ENCODE data around the gene CACNG1. TPM values are rescaled to one million over a fixed set of nuclear protein-coding genes. Genes with fewer than 3 reads are reported as not detected.

CACNG1 gene
- polyA plus RNA-seq, 1 of the 3 experiments (the other 2 are of a cell fraction), result not detected

- Histone ChIP-seq H3K9ac (no peak overlapping the region), H3K9me2 (no peaks in the 10 kb centered on the region), H3K36me3 (replicated peaks in 1 of 2; ENCODE audit: control insufficient read depth in 1 of 2, insufficient read depth in 2 of 2, low read length in 1 of 2) (no peaks in the 10 kb centered on the region), H3F3A (replicated peaks; ENCODE audit: insufficient read depth) (no peaks in the 10 kb centered on the region), H3K79me2 (ENCODE audit: insufficient read depth) (no peaks in the 10 kb centered on the region), H3K4me2 (no peak overlapping the region), H3K27ac (ENCODE audit: low read depth in 2 of 2, low read length in 1 of 2) (no peak overlapping the region), H4K20me1 (ENCODE audit: insufficient read depth) (no peaks in the 10 kb centered on the region), H3K9me3 (no peaks in the 10 kb centered on the region), H3K4me3 (ENCODE audit: low read depth in 2 of 2, low read length in 1 of 2) (no peak overlapping the region), H3K27me3 (ENCODE audit: insufficient read depth) (no peaks in the 10 kb centered on the region; the same call in 1 of the 2 replicates), H3K4me1 (ENCODE audit: control insufficient read depth in 1 of 2, insufficient read depth in 2 of 2, low read depth in 1 of 2, low read length in 1 of 2) (no peaks in the 10 kb centered on the region; a peak in 1 of 4 replicates), H2AFZ (ENCODE audit: low read depth) (no peak overlapping the region)
- WGBS (ENCODE audit: low lambda C conversion rate), result 69% methylated on average over 7 of the region's 7 CpGs
- ChIA-PET POLR2A (interaction anchor here (1.3 kb wide), 1 partner anchor 11 kb away, joined by 4 read pairs; no protein-coding TSS in a partner anchor), CTCF (interaction anchor here (0.5 to 1.8 kb wide), 8 partner anchors 9 to 343 kb away, joined by 3 to 4 read pairs (median 3); no protein-coding TSS in a partner anchor)
- no peak for TF ChIP-seq ELF1 (IDR thresholded peaks at IDR 0.05)
- TF ChIP-seq REST (IDR thresholded peaks at IDR 0.05; ENCODE audit: low read depth, low read length), result no peak
- no peak for TF ChIP-seq JUND (IDR thresholded peaks at IDR 0.05)
- no peak for TF ChIP-seq NFIC (IDR thresholded peaks at IDR 0.05; ENCODE audit: borderline replicate concordance)
- no peak for TF ChIP-seq RFX5 (IDR thresholded peaks at IDR 0.05; ENCODE audit: low read length)
- no peak for TF ChIP-seq FOSL2 (IDR thresholded peaks at IDR 0.05; ENCODE audit: borderline replicate concordance, low read depth)
- TF ChIP-seq TCF12 (IDR thresholded peaks at IDR 0.05), result no peak
- TF ChIP-seq ZBTB33 (IDR thresholded peaks at IDR 0.05; ENCODE audit: borderline replicate concordance, low read depth), result no peak
- no peak for TF ChIP-seq TEAD4 (IDR thresholded peaks at IDR 0.05; ENCODE audit: borderline replicate concordance, insufficient read depth)
- TF ChIP-seq USF2 (IDR thresholded peaks at IDR 0.05; ENCODE audit: borderline replicate concordance, low read depth, low read length), result no peak
- no peak for DNase-seq
Observed at GRCh38 chr17:67041531-67041930, 2.8 kb upstream of the CACNG1 start.
